ENCODE data around the gene RAD21L1. TPM values are rescaled to one million over a fixed set of nuclear protein-coding genes. Genes with fewer than 3 reads are reported as not detected.
A peak's percentile ranks its signal among the peaks of the same experiment; 100 is the strongest.

RAD21L1 gene
- total RNA-seq: not detected
- long read RNA-seq, donor 1: 0 reads
- long read RNA-seq, donor 2: 0 reads

DNA sequence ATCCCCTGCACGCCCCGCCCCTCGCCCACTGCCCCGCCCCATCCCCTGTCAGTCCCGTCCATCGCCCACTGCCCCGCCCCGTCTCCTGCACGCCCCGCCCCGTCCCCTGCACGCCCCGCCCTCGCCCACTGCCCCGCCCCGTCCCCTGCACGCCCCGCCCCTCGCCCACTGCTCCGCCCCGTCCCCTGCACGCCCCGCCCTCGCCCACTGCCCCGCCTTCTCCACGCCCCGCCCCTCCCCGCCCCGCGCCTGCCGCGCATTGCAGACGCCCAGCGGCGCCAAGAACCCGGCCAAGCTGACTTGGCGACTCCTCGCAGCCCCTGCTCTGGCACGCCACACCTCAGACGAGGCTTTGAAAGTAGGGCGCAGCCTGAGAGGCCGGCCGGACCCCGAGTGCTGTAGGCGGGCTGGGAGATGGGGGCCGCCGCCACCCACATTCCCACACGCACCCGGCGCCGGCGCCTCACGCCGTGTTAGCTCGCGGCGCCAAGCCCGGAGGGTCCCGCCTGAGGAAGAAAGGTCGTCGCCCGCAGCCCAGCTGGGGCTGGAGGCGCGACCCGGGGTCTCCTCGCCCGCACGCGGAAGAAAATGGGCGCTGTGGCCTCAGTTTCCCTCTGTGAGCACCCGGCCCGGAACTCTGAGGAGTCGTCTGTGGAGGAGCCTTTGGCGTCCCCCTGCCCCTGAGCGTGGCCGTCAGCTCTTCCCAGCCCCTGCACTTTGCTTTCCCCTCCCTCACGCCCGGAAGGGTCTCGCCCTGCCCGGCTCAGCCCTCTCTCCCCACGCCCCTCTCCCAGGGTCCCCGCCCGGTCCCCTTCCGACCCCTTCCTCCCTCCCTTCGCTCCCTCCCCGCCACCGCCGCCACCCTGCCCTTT lies at the start of gene RAD21L1:
Gene RAD21L1, plus strand, starts transcription at position 262 of the 872 bp plus-strand sequence. CDS start 2,410 bp downstream, outside the sequence.
- intact Hi-C loops (cut with DNase I): no loop called here
- DNase-seq (ENCODE audit: low spot score): peak; percentile 93

DNA sequence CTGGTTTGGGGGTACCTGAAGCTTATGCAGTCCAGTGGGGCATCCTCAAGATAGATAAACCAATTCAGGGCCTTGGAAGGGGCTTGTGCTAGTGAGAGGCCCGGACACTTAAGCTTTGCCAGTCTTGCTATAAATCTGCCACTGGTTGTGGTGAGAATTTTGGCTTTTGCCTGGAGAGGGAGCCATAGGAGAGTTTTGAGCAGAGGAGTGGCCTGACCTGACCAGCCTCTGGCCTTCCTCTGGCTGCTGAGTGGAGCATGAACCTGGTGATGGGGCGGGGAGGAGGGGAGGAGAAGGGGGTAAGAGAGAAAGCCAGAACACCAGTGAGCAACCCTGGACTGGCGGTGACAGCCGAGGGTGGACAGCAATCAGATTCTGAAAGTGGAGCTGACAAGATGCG lies 48.2 kb upstream of the RAD21L1 start:
- DNase-seq (ENCODE audit: low spot score): no peak
- intact Hi-C loops (cut with DNase I): no loop called here

DNA sequence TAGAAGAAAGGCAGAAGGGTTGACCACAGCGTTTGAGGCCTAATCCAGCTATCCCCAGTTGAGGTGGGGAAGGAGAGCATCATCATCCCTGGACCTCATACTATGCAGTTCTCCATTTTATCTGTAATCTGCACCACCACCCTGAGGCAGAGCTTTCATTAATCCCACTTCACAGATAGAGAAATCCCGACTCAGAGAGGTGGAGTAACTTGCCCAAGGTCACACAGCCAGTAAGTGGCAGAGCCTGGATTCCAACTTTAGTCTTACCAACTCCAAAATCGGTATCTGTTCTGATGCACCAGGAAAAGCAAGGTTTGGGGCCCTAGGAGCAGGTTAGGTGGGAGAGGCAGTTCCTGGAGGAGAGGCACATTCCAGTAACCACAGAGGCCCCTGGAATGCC lies 47.7 kb upstream of the RAD21L1 start:
- DNase-seq (ENCODE audit: low spot score): no peak
- intact Hi-C loops (cut with DNase I): no loop called here

DNA sequence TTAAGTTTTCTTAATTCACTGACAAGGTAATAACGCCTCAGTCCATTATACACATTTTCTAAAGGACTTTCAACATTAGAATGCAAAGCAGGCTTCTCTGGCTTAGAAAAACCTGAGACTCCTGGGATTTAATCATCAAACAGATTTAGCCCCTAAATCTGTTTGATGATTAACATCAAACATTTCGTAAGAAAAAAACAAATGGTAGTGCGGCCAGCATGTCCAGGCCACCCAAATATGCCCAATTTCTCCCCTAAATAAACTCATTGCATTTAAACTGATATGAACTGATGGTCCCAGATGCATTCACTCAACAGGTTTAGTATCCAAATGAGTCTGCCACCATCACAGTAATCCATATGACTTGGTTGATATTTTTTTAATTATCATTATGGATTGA lies 47.2 kb upstream of the RAD21L1 start:
- DNase-seq (ENCODE audit: low spot score): no peak
- intact Hi-C loops (cut with DNase I): no loop called here

DNA sequence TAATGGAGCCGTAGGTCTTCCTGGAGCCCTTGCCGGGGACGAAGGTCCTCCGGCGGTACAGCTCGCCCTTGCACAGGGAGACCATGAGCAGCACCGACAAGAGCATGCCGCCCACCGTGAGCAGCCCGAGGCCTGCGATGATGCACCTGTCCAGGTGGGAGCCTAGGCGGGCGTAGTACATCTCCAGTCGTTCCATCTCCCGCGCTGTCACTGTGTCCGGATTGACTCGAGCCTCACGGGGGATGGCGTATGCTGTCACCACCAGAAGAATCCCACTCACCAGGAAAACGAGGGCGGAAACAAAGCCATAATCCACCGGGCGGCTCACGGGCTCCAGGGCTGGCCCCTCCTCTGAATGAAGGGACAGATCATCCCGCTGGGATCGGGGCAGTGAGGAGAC lies 44.9 kb upstream of the RAD21L1 start:
- intact Hi-C loops (cut with DNase I): no loop called here
- DNase-seq (ENCODE audit: low spot score): no peak

DNA sequence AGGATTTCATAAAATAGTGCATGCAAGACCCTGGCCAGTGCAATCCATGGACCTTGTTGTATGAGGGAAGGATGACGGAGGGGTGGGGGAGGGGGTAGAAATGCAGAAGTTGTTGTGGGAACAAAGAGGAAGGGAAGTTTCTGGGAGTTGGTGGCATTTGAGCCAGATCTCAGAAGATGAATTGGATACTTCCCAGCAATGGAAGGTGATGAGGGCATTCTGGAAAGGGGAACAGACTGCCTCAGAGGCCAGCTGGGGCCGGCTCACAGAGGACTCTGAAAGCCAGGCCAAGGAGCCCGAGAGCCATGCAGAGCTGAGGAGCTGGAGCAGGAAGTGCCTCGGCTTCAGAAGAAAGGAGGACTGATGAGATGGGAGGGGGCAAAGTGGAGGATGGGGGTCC lies 43.7 kb upstream of the RAD21L1 start:
- intact Hi-C loops (cut with DNase I): no loop called here
- no peak for DNase-seq (ENCODE audit: low spot score)

DNA sequence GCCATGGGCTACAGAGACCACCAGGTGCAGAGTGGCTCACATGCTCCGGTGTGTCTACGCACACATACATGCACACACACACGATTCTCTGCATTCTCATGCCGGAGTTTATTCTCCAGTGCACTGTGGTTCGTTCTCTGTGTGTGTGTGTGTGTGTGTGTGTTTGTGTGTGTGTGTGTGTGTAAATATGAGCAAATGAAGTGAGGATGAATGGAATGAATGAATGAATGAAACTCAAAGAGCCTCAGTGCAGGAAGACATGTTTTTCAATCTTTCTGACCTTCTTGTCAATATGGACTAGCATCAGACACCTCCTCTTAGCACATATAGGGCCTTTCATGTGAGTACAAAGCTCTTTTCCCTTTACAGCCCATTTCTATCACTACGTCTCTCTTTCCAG lies 42.7 kb upstream of the RAD21L1 start:
- DNase-seq (ENCODE audit: low spot score): no peak
- intact Hi-C loops (cut with DNase I): no loop called here

DNA sequence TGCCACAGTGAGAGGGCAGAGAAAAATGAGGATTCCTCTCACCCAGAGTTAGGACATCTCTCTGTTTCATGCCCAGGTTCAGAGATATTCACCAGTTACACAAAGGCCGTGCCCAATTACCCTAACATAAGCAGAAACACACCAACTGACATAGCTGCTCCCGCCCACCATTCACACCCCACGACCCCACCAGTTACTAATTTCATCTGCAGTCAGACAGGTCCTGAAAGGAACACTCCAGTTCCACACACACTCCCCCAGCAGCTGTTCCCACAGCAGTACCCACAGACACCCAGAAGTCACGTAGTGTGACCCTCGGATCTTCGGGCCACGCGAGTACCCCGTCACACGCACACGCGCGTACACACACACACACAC lies 41.6 kb upstream of the RAD21L1 start:
- DNase-seq (ENCODE audit: low spot score): no peak

DNA sequence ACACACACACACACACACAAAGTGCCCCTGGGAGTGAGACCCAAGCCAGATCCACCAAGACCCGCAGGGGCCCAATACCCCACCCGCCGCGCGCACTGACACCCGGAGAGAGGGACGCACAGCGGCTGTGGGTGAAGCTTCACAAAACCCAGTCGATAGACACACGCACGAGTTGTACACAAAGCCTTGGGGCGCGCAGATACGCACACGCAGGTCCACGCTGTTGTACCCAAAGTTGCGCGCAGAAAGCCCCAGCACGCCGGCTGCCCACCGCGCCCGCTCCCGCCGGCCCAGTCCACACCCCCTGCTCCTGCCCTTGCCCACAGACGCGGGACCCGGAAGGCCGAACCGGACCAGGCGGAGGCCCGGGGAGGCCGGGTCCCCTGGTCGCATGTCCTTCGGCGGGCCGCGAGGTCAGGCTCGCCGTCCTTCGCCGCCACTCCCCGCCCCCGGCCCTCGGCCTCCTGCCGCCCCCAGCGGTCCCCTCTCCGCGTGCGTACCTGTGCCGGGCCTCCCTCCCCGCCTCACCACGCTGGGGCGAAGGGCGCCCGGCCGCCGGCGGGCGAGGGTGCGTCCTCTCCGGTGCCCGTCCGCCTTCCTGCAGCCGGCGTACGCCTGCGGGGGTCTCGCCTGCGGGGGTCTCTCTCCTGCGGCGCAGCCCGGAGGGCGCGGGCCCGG lies 41.1 kb upstream of the RAD21L1 start, which contains the start of gene TMEM74B:
Gene TMEM74B, minus strand, starts transcription at position 344 of the 678 bp plus-strand sequence. CDS start 1,180 bp downstream, outside the sequence.
- intact Hi-C loops (cut with DNase I): no loop called here
- DNase-seq (ENCODE audit: low spot score): no peak

More for the DNA sequence above, 41.6 kb upstream of the RAD21L1 start:
- intact Hi-C loops (cut with DNase I): no loop called here

DNA sequence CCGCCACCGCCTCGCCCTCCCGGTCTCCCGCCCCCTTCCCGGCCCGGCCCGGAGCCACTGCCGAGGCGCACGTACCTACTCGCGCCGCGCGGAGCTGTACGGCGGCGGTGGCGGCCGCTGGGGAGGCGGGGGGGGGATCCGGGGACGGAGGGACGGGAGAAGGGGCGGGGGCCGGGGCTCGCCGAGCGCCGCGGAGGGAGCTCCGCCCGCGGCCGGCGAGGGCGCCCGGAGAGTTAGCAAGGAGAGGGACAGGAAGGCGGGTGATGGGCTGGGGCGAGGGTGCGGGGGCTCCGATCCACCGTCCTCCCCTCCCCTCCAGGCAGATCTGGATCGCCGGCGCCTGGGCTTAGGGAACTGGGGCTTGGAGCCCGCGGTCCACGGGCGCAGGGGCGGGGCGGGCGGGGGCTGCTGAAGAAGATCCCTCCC lies 40.5 kb upstream of the RAD21L1 start:
- intact Hi-C loops (cut with DNase I): no loop called here
- no peak for DNase-seq (ENCODE audit: low spot score)

DNA sequence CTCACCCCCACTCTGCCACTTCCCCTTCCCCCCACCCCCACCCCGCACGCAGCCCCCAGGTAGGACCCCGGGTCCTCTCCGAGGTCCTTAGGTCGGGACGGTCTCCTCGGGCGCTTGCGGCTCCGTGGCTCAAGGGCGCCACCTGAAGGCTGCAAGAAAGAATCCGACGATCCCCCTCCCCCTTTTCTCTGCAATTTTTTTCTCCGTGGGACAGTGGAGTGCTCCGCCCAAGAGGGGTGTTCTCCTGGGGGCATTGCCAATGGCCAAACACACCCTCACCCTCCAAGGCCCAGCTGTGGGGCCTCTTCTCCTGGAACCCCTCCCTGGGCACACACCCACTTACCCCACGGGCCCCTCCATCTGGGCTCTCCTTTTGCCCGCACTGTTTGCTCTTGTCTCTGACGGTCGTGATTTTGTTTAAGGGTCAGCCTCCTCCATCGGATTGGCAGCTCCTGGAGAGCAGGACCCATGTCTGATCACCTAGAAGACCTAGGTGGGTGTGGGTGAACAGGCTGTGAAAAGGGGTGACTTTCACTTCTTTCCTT lies 40.0 kb upstream of the RAD21L1 start:
- intact Hi-C loops (cut with DNase I): no loop called here
- DNase-seq (ENCODE audit: low spot score): no peak

DNA sequence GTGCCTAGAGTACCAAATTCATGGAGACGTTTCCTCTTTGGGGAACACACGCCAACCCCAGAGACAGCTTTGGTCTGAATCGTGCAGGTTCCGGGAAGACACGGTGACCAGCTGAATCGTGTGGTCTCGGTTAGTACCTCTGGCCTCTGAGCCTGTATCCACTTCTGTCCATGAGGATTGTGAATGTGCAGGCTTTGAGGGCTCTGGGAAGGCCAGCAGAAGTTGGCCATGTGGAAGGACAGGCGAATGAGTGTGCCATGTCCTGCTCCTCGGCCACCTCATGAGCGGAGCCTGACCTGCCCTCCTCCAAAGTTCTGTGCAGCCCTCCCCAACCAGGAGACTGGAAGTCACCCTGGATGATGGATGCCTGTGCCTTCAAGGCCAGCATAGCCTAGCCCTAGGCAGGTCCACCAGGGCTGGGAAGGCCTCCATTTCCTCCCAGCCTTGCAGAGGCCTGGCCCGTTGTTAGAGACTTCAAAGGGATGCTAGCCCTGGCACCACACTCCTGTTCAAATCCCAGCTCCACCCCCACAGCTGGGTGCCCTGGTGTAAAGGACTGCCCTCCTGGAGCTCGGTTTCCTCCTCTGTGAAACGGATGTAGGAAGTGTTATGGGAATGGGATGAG lies 39.4 kb upstream of the RAD21L1 start:
- intact Hi-C loops (cut with DNase I): no loop called here

DNA sequence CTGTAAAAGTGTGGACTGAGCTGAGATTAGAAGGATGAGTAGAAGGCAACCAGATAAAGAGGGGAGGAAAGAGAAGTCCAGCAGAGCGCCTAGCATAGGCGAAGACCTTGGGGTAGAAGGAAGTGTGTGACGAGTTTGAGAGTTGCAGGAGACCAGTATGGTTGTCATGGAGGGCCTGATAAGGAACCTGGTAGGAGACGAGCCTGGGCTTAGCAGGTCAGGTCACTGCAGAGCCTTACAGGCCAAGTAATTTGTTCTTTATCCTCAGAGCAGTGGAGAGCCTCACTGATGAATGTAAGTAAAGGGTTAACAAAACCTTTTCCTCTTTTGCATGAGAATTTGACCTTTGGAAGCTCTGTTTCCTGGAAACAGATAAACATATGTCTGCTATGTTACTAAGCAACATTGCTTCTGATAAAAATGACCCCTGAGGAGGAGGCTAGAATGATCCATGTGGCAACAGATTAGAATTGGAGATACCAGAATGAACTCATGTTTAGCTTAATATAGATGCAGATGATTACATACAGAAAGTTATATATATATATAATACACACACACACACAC lies 38.2 kb upstream of the RAD21L1 start:
- intact Hi-C loops (cut with DNase I): no loop called here
- peak; percentile 5 for DNase-seq (ENCODE audit: low spot score)

More for the DNA sequence above, 39.4 kb upstream of the RAD21L1 start:
- DNase-seq (ENCODE audit: low spot score): no peak

DNA sequence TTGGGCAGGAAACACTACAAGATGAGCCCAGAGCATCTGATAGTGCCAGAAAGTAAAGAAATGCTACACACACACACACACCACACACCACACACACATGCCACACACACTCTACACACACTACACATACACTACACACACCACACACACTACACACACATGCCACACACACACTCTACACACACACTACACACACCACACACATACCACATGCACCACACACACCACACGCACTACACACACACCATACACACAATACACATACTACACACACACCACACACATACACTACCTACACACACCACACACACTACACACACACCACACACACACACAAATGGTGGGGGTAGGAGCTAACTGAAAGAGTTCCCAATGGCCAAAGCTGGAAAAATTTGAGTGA lies 37.5 kb upstream of the RAD21L1 start:
- intact Hi-C loops (cut with DNase I): no loop called here
- no peak for DNase-seq (ENCODE audit: low spot score)

DNA sequence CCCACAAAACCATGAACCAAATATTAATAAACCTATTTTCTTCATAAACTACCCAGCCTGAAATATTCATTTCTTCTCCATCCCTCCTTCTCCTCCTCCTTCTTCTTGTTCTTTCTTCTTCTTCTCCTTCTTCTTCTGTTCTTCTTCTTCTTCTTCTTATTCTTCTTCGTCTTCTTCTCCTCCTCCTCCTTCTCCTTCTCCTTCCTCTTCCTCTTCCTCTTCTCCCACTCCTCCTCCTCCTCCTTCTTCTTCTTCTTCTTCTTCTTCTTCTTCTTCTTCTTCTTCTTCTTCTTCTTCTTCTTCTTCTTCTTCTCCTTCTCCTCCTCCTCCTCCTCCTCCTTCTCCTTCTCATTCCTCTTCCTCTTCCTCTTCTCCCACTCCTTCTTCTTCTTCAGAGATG lies 36.0 kb upstream of the RAD21L1 start:
- intact Hi-C loops (cut with DNase I): no loop called here
- DNase-seq (ENCODE audit: low spot score): no peak

DNA sequence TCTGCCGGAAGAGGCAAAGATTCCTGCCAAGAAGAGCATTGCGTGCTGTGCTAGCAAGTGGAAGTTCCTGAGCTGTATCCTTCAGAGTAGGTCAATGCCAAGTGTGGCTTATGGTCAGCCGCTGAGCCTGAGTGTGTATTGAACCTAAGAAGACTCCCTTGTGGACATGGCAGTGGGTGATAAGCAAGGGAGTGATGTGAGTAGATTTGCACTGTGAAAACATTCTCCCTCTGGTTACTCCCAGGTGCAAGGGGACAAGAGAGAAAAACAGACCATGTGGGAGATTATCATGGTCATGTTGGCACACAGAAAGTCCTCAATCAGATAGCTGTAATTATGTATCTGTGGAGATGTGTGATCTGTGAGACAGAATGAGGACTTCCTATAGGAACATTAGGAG lies 35.0 kb upstream of the RAD21L1 start:
- DNase-seq (ENCODE audit: low spot score): no peak
- intact Hi-C loops (cut with DNase I): no loop called here

DNA sequence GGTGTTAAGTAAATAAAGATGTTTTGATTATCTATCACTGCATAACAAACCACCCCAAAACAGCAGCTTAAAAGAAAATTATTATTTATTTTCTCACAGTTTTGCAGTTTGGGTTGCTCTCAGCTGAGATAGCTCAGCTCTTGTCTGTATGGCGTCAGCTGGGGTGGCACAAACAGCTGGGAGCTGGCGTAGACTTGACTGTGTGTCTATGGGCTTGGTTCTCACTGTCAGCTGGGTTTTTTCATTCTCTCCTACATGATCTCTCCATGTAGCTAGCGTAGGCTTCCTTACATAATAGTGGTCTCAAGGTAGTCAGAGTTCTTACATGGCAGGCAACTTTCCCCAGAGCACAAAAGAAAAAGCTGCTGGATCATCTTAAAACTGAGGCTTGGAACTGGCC lies 34.5 kb upstream of the RAD21L1 start:
- no peak for DNase-seq (ENCODE audit: low spot score)
- intact Hi-C loops (cut with DNase I): no loop called here

DNA sequence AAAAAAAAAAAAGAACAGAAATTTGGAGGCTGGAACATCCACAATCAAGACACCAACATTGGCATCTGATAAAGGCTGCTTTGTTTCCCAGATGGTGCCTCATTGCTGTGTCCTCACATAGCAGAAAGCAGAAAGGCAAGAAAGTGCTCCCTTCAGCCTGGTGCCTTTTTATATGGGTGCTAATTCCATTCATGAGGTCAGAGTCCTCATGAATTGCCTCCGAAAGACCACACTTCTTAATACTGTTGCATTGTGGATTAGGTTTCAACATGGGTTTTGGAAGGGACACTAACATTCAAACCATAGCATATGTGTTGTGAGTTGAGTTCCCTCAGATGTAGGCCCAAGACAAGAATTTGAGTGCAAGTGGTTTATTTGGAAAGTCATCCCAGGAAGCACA lies 30.6 kb upstream of the RAD21L1 start:
- DNase-seq (ENCODE audit: low spot score): no peak
- intact Hi-C loops (cut with DNase I): loop anchor here in 1 of 2 donors (5.0 kb wide), 1 partner anchor 652 kb away; no protein-coding TSS in a partner anchor

DNA sequence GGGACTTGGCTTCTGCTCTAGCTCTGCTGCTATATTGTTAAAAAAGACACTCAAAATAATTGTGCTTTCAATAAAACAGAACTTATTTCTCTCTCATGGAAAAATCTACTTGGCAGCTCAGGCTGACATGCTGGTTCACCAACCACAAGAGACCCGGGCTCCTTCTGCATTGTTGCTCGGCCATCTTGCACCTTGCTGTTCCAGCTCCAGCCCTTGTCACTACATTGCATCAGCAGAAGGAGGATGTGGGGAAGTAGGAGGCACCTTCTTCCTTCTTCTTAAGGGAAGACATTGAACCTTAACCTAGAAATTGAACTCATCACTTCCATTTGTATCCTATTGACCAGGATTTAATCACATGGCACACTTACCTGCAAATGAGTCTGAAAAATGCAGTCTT lies 29.2 kb upstream of the RAD21L1 start:
- no peak for DNase-seq (ENCODE audit: low spot score)
- intact Hi-C loops (cut with DNase I): loop anchor here in 1 of 2 donors (5.0 kb wide), 1 partner anchor 651 kb away; no protein-coding TSS in a partner anchor
